Measurements from ENCODE around the gene RBM4B.

DNA sequence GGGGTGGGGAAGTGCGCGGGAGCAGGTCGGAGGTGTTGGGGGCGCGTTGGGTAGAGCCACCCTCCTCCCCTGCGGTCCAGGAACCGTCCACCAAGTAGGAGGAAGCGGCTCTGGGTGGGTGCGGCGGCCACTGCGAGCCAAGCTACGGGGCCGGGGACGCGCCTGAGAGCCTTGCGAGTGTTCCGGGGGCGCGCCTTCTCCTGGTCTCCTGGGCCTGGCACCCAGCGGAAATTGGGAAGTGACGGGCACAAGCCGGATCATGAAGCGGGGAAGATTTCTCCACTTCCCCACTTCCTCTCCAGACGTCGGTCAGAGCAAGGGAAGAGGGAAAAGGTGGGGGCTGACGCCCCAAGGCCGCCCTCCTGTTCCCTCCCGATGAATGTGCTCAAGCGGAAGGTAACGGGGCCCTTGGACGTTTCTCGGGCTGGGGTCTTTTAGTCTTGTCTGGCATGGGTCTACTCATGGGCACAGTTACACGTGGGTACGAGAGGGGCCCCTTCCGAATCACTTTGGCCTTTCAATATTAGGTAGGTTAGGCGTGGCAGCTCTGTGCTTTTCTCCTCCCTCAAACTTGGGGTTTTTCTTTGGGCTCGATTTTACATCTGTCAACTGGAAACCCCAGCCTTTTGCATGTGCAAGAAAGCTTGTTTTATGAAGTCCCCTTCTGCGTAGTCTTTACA is 60.4 kb downstream of the RBM4B start:
- TF ChIP-seq, protein P1, sequence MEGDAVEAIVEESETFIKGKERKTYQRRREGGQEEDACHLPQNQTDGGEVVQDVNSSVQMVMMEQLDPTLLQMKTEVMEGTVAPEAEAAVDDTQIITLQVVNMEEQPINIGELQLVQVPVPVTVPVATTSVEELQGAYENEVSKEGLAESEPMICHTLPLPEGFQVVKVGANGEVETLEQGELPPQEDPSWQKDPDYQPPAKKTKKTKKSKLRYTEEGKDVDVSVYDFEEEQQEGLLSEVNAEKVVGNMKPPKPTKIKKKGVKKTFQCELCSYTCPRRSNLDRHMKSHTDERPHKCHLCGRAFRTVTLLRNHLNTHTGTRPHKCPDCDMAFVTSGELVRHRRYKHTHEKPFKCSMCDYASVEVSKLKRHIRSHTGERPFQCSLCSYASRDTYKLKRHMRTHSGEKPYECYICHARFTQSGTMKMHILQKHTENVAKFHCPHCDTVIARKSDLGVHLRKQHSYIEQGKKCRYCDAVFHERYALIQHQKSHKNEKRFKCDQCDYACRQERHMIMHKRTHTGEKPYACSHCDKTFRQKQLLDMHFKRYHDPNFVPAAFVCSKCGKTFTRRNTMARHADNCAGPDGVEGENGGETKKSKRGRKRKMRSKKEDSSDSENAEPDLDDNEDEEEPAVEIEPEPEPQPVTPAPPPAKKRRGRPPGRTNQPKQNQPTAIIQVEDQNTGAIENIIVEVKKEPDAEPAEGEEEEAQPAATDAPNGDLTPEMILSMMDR (IDR thresholded peaks at IDR 0.05) = no peak
- TF ChIP-seq POLR2A (IDR thresholded peaks at IDR 0.05; ENCODE audit: low read depth) = no peak
- TF ChIP-seq EP300 (IDR thresholded peaks at IDR 0.05) = no peak
